SK-N-SH (cell line): Measurements from ENCODE around the gene CHRND. TPM values are rescaled to one million over a fixed set of nuclear protein-coding genes. Genes with fewer than 3 reads are reported as not detected.

Experiments
- CTCF ChIA-PET: fragments of 300-600, 350-600 bp; formaldehyde crosslinking; extraction: SDS; loops from one replicate; lab custom pipeline; 2021; lab: Yijun Ruan, JAX
- POLR2A ChIA-PET: fragments of 350-600 bp; sonication (Branson Sonifier 250); formaldehyde crosslinking; extraction: SDS; loops from one replicate; lab custom pipeline; 2020; ENCODE audit warnings: antibody characterized with exemption, inconsistent platforms; lab: Yijun Ruan, JAX
- DNase-seq: peaks from one replicate; pipeline ENCODE4 v3.0.0; 2012
- H2AFZ ChIP-seq: fragments of 200-600 bp; sonication (generic); 2 replicates; pipeline ENCODE4 v1.8.1; 2016; ENCODE audit warnings: antibody characterized with exemption, mild to moderate bottlenecking, low read depth
- H3F3A ChIP-seq: fragments of 200-600 bp; sonication (generic); replicated peaks from 2 replicates; pipeline ENCODE3; 2016; ENCODE audit warnings: antibody characterized with exemption, mild to moderate bottlenecking; ENCODE audit not compliant: insufficient read depth
- H3K27ac ChIP-seq, 2 experiments: fragments of 200-500 bp in 1 of 2; fragments of 200-600 bp in 1 of 2; sonication (Bioruptor generic) in 1 of 2; sonication (generic), shearing (Covaris generic) in 1 of 2; 2 replicates each; pipeline versions ENCODE4 v1.5.1 to v1.6.1; 2014 to 2016; ENCODE audit warnings: low read depth in 2 of 2, inconsistent platforms in 1 of 2, low read length in 1 of 2, mild to moderate bottlenecking in 1 of 2, mixed read lengths in 1 of 2
- H3K27me3 ChIP-seq: fragments of 200-600 bp; sonication (generic), shearing (Covaris generic); 2 replicates; pipeline ENCODE4 v1.6.1; 2016; ENCODE audit warnings: mixed run types; ENCODE audit not compliant: insufficient read depth
- H3K36me3 ChIP-seq, 2 experiments: fragments of 200-500 bp in 1 of 2; fragments of 200-600 bp in 1 of 2; sonication (Bioruptor generic) in 1 of 2; sonication (generic) in 1 of 2; replicated peaks in 1 of 2; 2 replicates each; pipeline versions ENCODE3 to v1.5.1; 2014 to 2016; ENCODE audit warnings: low read length in 1 of 2, mild to moderate bottlenecking in 1 of 2; ENCODE audit not compliant: insufficient read depth in 2 of 2, control insufficient read depth in 1 of 2
- H3K4me1 ChIP-seq, 2 experiments: fragments of 200-500 bp in 1 of 2; fragments of 200-600 bp in 1 of 2; sonication (Bioruptor generic) in 1 of 2; sonication (generic), shearing (Covaris generic) in 1 of 2; 2 replicates each; pipeline versions ENCODE4 v1.5.1 to v1.6.1; 2014 to 2016; ENCODE audit warnings: low read depth in 1 of 2, low read length in 1 of 2, mixed run types in 1 of 2; ENCODE audit not compliant: insufficient read depth in 2 of 2, control insufficient read depth in 1 of 2
- H3K4me2 ChIP-seq: fragments of 200-600 bp; sonication (generic), shearing (Covaris generic); 2 replicates; pipeline ENCODE4 v1.6.1; 2017; ENCODE audit warnings: mixed run types
- H3K4me3 ChIP-seq, 2 experiments: fragments of 200-500 bp in 1 of 2; fragments of 200-600 bp in 1 of 2; sonication (Bioruptor generic) in 1 of 2; sonication (generic), shearing (Covaris generic) in 1 of 2; 2 replicates each; pipeline versions ENCODE4 v1.5.1 to v1.8.1; 2014 to 2016; ENCODE audit warnings: low read depth in 2 of 2, inconsistent platforms in 1 of 2, low read length in 1 of 2, mild to moderate bottlenecking in 1 of 2, mixed read lengths in 1 of 2, moderate library complexity in 1 of 2
- H3K79me2 ChIP-seq: fragments of 200-600 bp; sonication (generic); 2 replicates; pipeline ENCODE4 v1.8.1; 2017; ENCODE audit warnings: mild to moderate bottlenecking; ENCODE audit not compliant: insufficient read depth
- H3K9ac ChIP-seq: fragments of 200-600 bp; sonication (generic); 2 replicates; pipeline ENCODE4 v1.6.1; 2017; ENCODE audit warnings: mixed run types
- H3K9me2 ChIP-seq: fragments of 200-600 bp; sonication (generic); 2 replicates; pipeline ENCODE4 v1.6.1; 2017; ENCODE audit warnings: mixed run types
- H3K9me3 ChIP-seq: fragments of 200-600 bp; sonication (generic); 2 replicates; pipeline ENCODE4 v1.6.1; 2017; ENCODE audit warnings: mixed run types, mild to moderate bottlenecking, moderate library complexity
- H4K20me1 ChIP-seq: fragments of 200-600 bp; sonication (generic); 2 replicates; pipeline ENCODE4 v1.6.1; 2017; ENCODE audit warnings: mild to moderate bottlenecking, mixed run types; ENCODE audit not compliant: insufficient read depth
- CTCF ChIP-seq: fragments of 200-600 bp; sonication (generic); IDR thresholded peaks from 2 replicates; pipeline ENCODE4 v1.6.1; 2017; ENCODE audit warnings: antibody characterized with exemption, mild to moderate bottlenecking, moderate library complexity
- ELF1 ChIP-seq: IDR thresholded peaks from 2 replicates; pipeline ENCODE4 v1.4.0; 2012
- EZH2phosphoT487 ChIP-seq: fragments of 200-600 bp; sonication (generic); IDR thresholded peaks from 2 replicates; pipeline ENCODE4 v1.6.1; 2017; ENCODE audit warnings: low read depth, mixed run types, mild to moderate bottlenecking, antibody characterized with exemption, moderate library complexity, borderline replicate concordance
- FOSL2 ChIP-seq: IDR thresholded peaks from 2 replicates; pipeline ENCODE4 v1.4.0; 2012; ENCODE audit warnings: low read depth, mild to moderate bottlenecking, moderate library complexity, borderline replicate concordance
- FOXJ3 ChIP-seq: sonication (generic); formaldehyde crosslinking; IDR thresholded peaks from 2 replicates; pipeline ENCODE4 v1.5.1; 2020; ENCODE audit warnings: mild to moderate bottlenecking, missing genetic modification reagents
- FOXM1 ChIP-seq: IDR thresholded peaks from 2 replicates; pipeline ENCODE4 v1.4.0; 2012; ENCODE audit warnings: low read depth, mild to moderate bottlenecking
- GATA2 ChIP-seq: sonication (generic); formaldehyde crosslinking; IDR thresholded peaks from 2 replicates; pipeline ENCODE4 v1.5.0; 2020; ENCODE audit warnings: mild to moderate bottlenecking, missing genetic modification reagents
- IRF3 ChIP-seq: fragments of 150-350 bp; IDR thresholded peaks from 2 replicates; pipeline ENCODE4 v1.6.1; 2016; ENCODE audit warnings: mild to moderate bottlenecking, low read depth, low read length
- JUND ChIP-seq: IDR thresholded peaks from 2 replicates; pipeline ENCODE4 v1.4.0; 2012
- MEF2A ChIP-seq: IDR thresholded peaks from 2 replicates; pipeline ENCODE4 v1.4.0; 2012; ENCODE audit warnings: low read depth, borderline replicate concordance
- MXI1 ChIP-seq: IDR thresholded peaks from 2 replicates; pipeline ENCODE4 v1.6.1; 2012; ENCODE audit warnings: mild to moderate bottlenecking, low read depth, low read length, improper control_type of control experiment
- NFIC ChIP-seq: IDR thresholded peaks from 2 replicates; pipeline ENCODE4 v1.4.0; 2012; ENCODE audit warnings: borderline replicate concordance
- NRF1 ChIP-seq: IDR thresholded peaks from 2 replicates; pipeline ENCODE4 v1.6.1; 2012; ENCODE audit warnings: low read depth, mild to moderate bottlenecking, low read length
- PBX3 ChIP-seq: IDR thresholded peaks from 2 replicates; pipeline ENCODE4; 2012
- POLR2AphosphoS5 ChIP-seq: IDR thresholded peaks from 2 replicates; pipeline ENCODE4 v1.6.1; 2012; ENCODE audit warnings: low read depth, low read length
- RCOR1 ChIP-seq: fragments of 150-350 bp; IDR thresholded peaks from 2 replicates; pipeline ENCODE4 v1.6.1; 2017; ENCODE audit warnings: antibody characterized with exemption, low read length
- RFX5 ChIP-seq: IDR thresholded peaks from 2 replicates; pipeline ENCODE4 v1.6.1; 2012; ENCODE audit warnings: mild to moderate bottlenecking, improper control_type of control experiment, low read length
- RXRA ChIP-seq: IDR thresholded peaks from 2 replicates; pipeline ENCODE4 v1.4.0; 2012; ENCODE audit warnings: low read depth, mild to moderate bottlenecking, borderline replicate concordance
- SIN3A ChIP-seq: IDR thresholded peaks from 2 replicates; pipeline ENCODE4 v1.6.1; 2012; ENCODE audit warnings: low read depth, mild to moderate bottlenecking, low read length, moderate library complexity, borderline replicate concordance
- TAF1 ChIP-seq: IDR thresholded peaks from 2 replicates; pipeline ENCODE4 v1.6.1; 2012; ENCODE audit warnings: low read depth, mild to moderate bottlenecking, low read length, moderate library complexity, borderline replicate concordance
- TCF12 ChIP-seq: IDR thresholded peaks from 2 replicates; pipeline ENCODE4 v1.4.0; 2012
- TEAD4 ChIP-seq: IDR thresholded peaks from 2 replicates; pipeline ENCODE4 v1.4.0; 2012; ENCODE audit warnings: mild to moderate bottlenecking, borderline replicate concordance; ENCODE audit not compliant: insufficient read depth
- USF1 ChIP-seq: IDR thresholded peaks from 2 replicates; pipeline ENCODE4 v1.4.0; 2012; ENCODE audit warnings: low read depth, borderline replicate concordance
- YY1 ChIP-seq: IDR thresholded peaks from 2 replicates; pipeline ENCODE4 v1.4.0; 2012; ENCODE audit warnings: low read depth, mild to moderate bottlenecking
- ZBTB33 ChIP-seq: IDR thresholded peaks from 2 replicates; pipeline ENCODE4 v1.4.0; 2012; ENCODE audit warnings: low read depth, borderline replicate concordance
- WGBS: methylation state at CpG from one replicate; pipeline ENCODE4 v1.1.6; 2017; ENCODE audit warnings: low lambda C conversion rate; 5-methylcytosine and 5-hydroxymethylcytosine counted together
- polyA plus RNA-seq, 3 experiments: library from polyadenylated mRNA; depleted of rRNA; stranded (reverse); fragments of >200 nt; gene quantifications; 2 replicates each; pipeline ENCODE4 v1.2.3, GENCODE V29; 2012

CHRND gene
- polyA plus RNA-seq, 1 of the 3 experiments (the other 2 are of a cell fraction): 0.12 TPM

- TF ChIP-seq IRF3: no peak
- TF ChIP-seq NRF1: no peak
- TF ChIP-seq RFX5: no peak
- TF ChIP-seq RCOR1: no peak
- no peak for TF ChIP-seq MEF2A
- TF ChIP-seq TEAD4: no peak
- no peak for TF ChIP-seq GATA2 (CRISPR knock-in tag)
- TF ChIP-seq PBX3: no peak
- no peak for TF ChIP-seq TCF12
- no peak for TF ChIP-seq USF1
- TF ChIP-seq FOXM1: no peak
Observed at GRCh38 chr2:232513353-232513752, 12.6 kb upstream of the CHRND start (continued).

- H3K4me1 ChIP-seq: peaks cover 0 to 15% of the 10 kb centered on the region in 2 experiments; a peak in 1 of 4 replicates
- no peak overlapping the region for H2AFZ ChIP-seq
- no peaks in the 10 kb centered on the region for H3K9me2 ChIP-seq
- H3K27me3 ChIP-seq: peaks cover 19% of the 10 kb centered on the region
- no peak for DNase-seq
- H3K79me2 ChIP-seq: no peaks in the 10 kb centered on the region
- no peaks in the 10 kb centered on the region for H4K20me1 ChIP-seq
- no peak overlapping the region for H3K9ac ChIP-seq
- no peak overlapping the region for H3K4me2 ChIP-seq
- ChIA-PET CTCF (interaction anchor here (0.9 to 1.7 kb wide), 5 partner anchors 9 to 75 kb away, joined by 3 to 12 read pairs (median 4); partner anchors contain the start of gene CHRND), POLR2A (no interaction called here)
- H3K27ac ChIP-seq: no peak overlapping the region
- TF ChIP-seq JUND (no peak), TAF1 (no peak), CTCF (no peak), EZH2phosphoT487 (no peak), RFX5 (no peak), ZBTB33 (no peak), NRF1 (no peak), YY1 (no peak), USF1 (no peak), MEF2A (no peak), MXI1 (no peak), FOXJ3 (no peak), ELF1 (no peak), GATA2 (CRISPR knock-in tag) (no peak), SIN3A (no peak), FOSL2 (no peak), RXRA (no peak), RCOR1 (no peak), POLR2AphosphoS5 (no peak), NFIC (no peak)
- H3K4me3 ChIP-seq: no peak overlapping the region
- H3K36me3 ChIP-seq: no peaks in the 10 kb centered on the region
- no peaks in the 10 kb centered on the region for H3F3A ChIP-seq
- 81% methylated on average over 7 of the region's 7 CpGs for WGBS
- no peaks in the 10 kb centered on the region for H3K9me3 ChIP-seq
Observed at GRCh38 chr2:232515639-232516038, 10.3 kb upstream of the CHRND start.
